DMS 273 (cell line): ENCODE results near the gene RGS14.
A peak's percentile ranks its signal among the peaks of the same experiment; 100 is the strongest.

Source experiments
- DNase-seq: peaks from one replicate; lab custom pipeline; 2025; ENCODE audit not compliant: unreplicated experiment; lab: John Stamatoyannopoulos, UW

The RGS14 gene, protein sequence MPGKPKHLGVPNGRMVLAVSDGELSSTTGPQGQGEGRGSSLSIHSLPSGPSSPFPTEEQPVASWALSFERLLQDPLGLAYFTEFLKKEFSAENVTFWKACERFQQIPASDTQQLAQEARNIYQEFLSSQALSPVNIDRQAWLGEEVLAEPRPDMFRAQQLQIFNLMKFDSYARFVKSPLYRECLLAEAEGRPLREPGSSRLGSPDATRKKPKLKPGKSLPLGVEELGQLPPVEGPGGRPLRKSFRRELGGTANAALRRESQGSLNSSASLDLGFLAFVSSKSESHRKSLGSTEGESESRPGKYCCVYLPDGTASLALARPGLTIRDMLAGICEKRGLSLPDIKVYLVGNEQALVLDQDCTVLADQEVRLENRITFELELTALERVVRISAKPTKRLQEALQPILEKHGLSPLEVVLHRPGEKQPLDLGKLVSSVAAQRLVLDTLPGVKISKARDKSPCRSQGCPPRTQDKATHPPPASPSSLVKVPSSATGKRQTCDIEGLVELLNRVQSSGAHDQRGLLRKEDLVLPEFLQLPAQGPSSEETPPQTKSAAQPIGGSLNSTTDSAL

DNA sequence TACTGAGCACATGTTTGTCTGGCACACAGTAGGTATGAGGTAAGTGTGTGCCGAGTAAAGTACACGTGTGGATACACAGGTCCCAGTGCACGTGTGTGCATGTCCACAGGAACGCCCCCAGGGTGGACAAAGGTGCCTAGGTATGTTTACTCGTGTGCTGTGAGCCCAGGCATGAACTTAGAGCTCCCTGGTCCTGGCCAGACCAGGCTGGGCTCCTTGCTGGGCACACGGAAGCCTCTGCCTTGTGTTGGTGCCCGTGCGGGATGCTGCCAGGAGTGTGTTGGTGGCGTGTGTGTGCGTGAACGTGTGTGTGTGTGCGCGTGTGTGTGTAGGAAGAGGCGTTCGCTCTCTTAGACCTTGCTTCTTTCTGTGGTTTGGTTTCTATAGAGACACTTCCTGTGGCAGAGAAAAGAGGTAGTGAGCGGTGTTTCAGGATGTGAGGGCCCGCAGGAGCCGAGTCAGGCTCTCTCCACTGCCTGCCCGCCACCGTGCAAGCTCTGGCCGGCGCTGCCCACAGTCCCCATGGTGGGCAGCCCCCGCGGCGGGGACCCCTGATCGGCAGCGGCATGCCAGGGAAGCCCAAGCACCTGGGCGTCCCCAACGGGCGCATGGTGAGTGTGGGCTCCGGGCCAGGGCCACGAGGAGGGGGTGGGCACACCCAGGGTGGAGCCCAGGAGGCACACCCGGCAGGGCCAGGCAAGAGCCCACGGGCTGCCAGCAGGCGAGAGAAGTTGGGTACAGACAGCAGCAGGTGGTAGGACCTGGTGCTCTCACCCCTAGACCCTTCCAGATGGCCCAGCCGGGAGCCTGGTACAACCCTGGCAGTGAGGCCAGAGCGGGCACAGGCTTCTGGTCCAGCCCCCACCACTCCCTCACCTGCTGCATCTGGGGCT is at the start of gene RGS14:
Gene RGS14, plus strand, starts transcription at position 466 of the 893 bp plus-strand sequence. Its CDS starts 101 bp downstream, at position 567.
- peak; percentile 77 for DNase-seq

GRCh38 chr5:177308740-177309139 is 49.0 kb upstream of the RGS14 start:
- DNase-seq, result no peak

- peak; percentile 86 for DNase-seq
These were observed 48.2 kb upstream of the RGS14 start for GRCh38 chr5:177309351-177310191.

GRCh38 chr5:177310332-177310731 is 47.4 kb upstream of the RGS14 start:
- no peak for DNase-seq

DNA sequence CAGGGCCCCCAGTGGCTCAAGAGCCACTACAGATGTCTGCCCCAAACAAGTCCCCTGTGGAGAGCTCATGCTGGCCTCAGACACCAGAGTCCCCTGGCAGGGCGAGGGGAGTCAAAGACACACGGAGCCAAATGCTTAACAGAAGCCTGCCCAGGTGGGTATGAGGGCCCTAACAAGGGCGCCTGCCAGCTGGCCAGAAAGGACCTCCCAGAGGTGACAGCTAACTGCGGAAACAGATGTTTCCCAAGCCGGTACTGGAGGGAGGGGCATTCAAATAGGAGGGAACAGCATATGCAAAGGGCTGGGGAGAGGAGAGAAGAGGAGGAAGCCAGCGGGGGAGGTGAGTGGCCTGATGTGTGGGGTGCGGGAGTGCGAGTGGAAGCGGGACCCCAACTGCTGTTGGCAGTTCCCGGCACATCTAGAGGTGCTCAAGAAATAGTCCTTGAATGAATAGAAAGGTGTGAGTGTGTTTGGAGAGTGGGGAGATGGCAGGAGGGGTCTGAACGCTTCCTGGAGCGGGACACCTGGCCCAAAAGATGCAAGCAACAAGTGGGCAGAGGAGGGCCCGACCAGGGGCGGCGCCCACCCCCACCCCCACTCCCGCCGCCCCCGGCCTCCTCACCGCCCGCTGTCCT is 46.9 kb upstream of the RGS14 start:
- DNase-seq, result peak; percentile 88

DNA sequence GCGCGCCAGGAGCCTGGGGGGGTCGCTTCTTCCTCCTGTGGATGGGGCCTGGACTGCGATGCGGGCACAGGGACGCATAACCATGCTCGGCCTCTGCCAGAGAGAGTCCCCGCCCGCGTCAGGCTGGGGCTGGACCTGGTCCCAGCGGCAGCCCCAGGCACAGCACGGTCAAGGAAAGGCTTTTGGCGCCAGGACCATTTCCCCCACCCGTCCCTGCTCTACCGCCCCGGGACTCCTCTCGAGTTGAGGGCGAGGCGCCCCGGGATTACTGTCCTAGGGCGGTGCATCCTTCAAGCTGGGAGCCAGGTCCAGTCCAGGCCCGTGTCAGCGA is 46.4 kb upstream of the RGS14 start:
- DNase-seq, result peak; percentile 71

GRCh38 chr5:177311723-177312648 is 45.7 kb upstream of the RGS14 start, which contains the start of gene MXD3:
MXD3 (minus strand) TSS chr5:177311898; CDS start chr5:177311830, 68 bp downstream.
- DNase-seq, result peak; percentile 99

GRCh38 chr5:177312649-177313181 is 45.0 kb upstream of the RGS14 start:
- DNase-seq, result peak; percentile 62

GRCh38 chr5:177313561-177314259 is 44.0 kb upstream of the RGS14 start:
- no peak for DNase-seq

DNA sequence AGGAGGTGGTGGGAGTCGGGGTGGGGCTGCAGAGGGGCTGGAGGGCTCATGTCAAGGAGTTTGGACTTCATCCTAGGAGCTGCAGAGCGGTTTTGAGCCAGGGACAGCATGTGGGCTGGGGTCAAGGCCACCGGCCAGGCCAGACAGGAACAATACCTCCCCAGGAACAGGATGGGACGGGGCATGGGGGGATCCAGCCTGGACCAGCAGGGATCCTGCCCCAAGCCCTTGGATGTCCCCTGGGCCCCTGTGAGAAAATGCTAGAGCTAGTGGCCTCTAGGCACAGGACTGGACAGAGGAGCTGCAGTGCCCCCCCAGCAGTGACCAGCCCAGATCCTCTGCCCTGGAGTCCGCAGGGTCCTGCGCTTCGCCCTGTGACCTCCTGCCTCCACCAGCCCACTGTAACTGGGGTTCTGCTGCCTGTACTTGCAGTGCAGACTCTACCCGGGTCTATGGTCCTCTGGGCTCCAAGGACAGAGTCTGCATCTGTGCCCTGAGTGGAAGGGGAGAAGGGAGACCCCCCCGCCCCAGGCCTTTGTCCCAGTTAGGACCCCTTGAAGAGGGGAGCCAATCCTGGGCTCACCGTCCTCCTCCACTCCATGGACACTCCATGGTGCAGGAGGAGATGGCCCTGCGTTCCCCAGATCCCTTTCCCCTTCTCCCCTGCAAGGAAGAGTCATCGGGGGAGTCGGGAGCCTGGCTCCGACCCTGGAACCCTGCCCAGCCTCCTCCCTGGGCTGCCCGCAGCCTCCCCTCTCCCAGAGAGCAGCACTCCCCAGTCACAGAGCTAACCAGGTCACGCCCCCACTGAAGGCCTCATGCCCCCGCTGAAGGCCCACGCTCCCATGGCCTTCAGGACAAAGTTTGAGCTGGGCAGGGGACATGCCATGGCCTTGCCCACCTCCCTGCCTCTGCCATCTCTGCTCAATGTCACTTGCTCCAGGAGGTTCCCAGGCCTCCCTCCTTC is 43.1 kb upstream of the RGS14 start:
- DNase-seq, result no peak

DNA sequence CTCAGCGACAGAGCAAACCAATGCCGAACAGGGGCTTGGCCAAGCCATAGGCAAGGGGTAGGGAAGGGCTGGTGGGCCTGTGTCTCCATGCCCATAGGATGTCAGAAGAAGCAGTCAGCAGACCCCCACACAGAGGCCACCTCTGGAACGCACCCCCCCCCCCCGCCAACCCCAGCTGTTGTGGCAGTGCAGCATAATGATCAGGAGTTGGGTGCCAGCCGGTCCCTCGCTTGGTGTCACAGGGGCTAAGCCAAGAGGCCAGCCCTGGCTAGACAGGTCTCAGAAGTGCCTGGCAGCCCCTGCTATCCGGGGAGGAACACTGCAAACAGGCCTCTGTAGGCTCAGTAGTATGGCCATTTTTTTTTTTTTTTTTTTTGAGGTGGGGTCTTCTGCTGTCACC is 42.3 kb upstream of the RGS14 start:
- no peak for DNase-seq

- DNase-seq, result no peak
These were observed 41.7 kb upstream of the RGS14 start for GRCh38 chr5:177316005-177316404.

DNA sequence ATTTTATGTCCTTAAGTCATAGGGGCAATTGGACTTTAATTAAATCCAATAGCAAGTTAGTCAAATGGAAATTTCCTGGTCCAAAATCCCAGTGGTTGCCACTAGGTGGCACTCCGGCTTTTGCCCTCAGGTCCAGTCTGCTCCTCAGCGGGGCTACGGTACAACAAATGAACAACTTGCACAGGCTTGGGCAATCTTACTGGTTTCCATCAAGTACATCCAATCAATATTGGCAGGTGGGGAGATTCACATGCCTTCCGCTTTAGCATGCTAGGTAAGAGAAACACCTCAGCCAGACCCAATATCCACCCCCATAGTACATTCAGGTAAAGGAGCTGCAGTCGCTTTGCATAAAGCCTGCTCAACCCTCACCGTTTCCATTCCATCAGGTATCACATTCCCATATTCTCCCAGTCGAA is 39.8 kb upstream of the RGS14 start:
- peak; percentile 89 for DNase-seq

- DNase-seq, result no peak
These were observed 37.7 kb upstream of the RGS14 start for GRCh38 chr5:177319913-177320588.

DNA sequence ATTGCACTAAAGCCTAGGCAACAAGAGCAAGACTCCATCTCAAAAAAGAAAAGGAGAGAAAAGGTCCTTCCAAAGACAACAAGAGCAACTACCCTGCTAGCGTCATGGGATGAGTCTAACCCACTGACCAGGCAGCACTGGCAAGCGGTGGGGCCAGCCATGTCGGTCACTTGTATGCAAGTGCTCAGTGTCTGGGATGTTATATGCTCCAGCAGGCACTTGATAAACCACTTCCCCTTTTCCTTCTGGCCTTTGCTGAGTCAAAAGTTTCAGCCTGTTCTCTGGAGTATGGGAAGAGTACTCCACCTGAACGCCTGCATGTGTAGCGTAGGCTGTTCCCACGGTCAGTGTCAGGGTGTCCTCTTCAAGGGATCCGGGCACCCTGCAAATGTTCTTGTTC is 36.8 kb upstream of the RGS14 start:
- no peak for DNase-seq

DNA sequence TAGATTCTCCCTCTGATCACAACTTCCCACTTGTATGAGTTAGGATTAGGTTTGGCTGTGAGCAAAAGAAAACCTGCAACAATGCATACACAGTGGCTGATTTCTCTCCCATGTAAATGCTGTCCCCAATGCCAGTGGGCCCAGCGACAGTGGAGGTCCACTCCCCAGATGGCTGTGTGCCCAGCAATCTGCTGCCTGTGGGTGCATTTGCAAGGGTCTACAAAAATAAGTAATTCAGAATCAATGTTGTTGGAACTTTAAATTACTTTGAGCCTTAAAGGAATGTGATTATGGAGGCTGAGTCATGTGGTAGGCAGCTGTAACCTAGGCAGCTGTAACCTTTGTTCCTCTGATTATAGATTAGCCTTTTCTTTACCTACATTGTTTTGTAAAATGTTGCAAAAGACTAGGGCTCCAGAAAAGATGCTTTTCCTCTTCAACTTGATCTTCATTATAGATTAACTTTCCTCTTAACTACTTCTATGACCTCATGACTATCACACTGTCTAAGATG is 31.8 kb upstream of the RGS14 start:
- DNase-seq, result no peak
